ENCODE data around the gene BHLHE23. TPM values are rescaled to one million over a fixed set of nuclear protein-coding genes. Genes with fewer than 3 reads are reported as not detected.

BHLHE23 gene
- total RNA-seq, 1 donor from 2014 or later: not detected

DNA sequence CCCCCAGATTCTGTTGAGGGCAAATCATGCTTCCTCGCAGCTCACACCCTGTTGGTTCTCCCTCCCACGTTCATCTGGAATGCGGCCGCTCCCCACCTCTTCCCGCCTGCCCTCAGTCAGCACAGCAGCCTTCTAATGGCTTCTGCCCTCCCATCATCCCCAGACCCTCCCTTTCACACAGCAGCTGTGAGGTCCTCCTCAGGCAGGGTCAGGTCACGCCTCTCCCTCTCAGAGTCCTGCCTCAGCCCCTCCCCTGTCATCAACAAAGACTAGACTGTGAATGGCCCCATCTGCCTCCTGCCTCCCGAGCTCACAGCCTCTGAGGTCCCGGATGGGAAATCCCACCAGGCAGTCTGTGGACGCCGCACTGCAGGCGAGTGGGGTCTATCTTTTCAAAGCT, 7.9 kb upstream of the BHLHE23 start:
- Histone ChIP-seq H3K4me1 (peaks cover 1% of the 10 kb centered on the region), H3K27me3 (peaks cover under 1% of the 10 kb centered on the region), H3K9me3 (no peaks in the 10 kb centered on the region), H3K27ac (no peak overlapping the region), H3K4me3 (no peak overlapping the region), H3K36me3 (no peaks in the 10 kb centered on the region)
- TF ChIP-seq, protein P1, sequence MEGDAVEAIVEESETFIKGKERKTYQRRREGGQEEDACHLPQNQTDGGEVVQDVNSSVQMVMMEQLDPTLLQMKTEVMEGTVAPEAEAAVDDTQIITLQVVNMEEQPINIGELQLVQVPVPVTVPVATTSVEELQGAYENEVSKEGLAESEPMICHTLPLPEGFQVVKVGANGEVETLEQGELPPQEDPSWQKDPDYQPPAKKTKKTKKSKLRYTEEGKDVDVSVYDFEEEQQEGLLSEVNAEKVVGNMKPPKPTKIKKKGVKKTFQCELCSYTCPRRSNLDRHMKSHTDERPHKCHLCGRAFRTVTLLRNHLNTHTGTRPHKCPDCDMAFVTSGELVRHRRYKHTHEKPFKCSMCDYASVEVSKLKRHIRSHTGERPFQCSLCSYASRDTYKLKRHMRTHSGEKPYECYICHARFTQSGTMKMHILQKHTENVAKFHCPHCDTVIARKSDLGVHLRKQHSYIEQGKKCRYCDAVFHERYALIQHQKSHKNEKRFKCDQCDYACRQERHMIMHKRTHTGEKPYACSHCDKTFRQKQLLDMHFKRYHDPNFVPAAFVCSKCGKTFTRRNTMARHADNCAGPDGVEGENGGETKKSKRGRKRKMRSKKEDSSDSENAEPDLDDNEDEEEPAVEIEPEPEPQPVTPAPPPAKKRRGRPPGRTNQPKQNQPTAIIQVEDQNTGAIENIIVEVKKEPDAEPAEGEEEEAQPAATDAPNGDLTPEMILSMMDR (IDR thresholded peaks at IDR 0.05): no peak
- TF ChIP-seq POLR2A (IDR thresholded peaks at IDR 0.05) (no peak), POLR2AphosphoS5 (IDR thresholded peaks at IDR 0.05; ENCODE audit: insufficient read depth in 1 of 2, low read depth in 1 of 2) (no peak)
- intact Hi-C loops (cut with DNase I): no loop called here
- DNase-seq (ENCODE audit: extremely low spot score in 2 of 2): no peak

DNA sequence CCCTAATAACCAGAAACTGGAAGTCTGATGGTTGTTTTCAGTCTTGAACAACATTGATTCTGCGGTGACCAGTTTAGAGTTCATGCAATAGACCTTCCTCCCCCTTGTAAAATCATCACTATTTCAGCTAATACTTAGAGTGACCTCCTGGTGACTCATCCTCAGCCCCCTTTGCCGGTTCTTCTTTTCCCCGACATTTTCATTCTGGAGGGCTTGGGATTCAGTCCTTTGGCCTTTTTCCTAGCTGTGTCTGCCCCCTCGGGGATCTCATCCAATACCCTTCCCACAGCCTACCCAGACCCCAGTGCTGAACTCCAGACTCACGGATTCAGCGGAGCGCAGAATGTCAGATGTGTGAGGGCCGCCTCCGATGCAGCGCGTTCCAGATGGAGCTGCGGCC, 7.5 kb upstream of the BHLHE23 start:
- Histone ChIP-seq H3K4me3 (no peak overlapping the region), H3K4me1 (peaks cover 6% of the 10 kb centered on the region), H3K27me3 (peaks cover 4% of the 10 kb centered on the region), H3K27ac (no peak overlapping the region), H3K36me3 (no peaks in the 10 kb centered on the region), H3K9me3 (no peaks in the 10 kb centered on the region)
- no peak for DNase-seq (ENCODE audit: extremely low spot score in 2 of 2)
- intact Hi-C loops (cut with DNase I): no loop called here
- TF ChIP-seq POLR2A (IDR thresholded peaks at IDR 0.05) (no peak), POLR2AphosphoS5 (IDR thresholded peaks at IDR 0.05; ENCODE audit: insufficient read depth in 1 of 2, low read depth in 1 of 2) (no peak)
- TF ChIP-seq, protein P1 (IDR thresholded peaks at IDR 0.05): no peak

DNA sequence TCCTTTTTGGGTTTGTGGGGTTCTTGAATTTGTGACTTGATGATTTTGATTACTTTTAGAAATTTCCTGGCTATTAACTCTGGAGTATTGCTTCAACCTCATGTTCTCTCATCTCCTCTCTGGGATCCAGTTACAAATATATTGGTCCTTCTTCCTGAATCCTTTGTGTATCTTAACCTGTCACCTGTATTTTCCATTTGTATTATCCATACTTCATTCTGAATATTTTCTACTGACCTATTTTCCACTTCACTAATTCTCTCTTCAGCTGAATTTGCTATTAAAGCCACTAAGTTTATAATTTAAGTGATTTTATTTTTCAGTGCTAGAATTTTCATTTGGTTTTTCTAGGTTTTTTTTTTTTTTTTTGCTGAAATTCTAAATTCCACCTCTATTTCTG, 6.4 kb upstream of the BHLHE23 start:
- intact Hi-C loops (cut with DNase I): no loop called here
- H3K36me3 ChIP-seq: no peaks in the 10 kb centered on the region
- TF ChIP-seq, protein P1 (IDR thresholded peaks at IDR 0.05): no peak
- no peak for TF ChIP-seq POLR2AphosphoS5 (IDR thresholded peaks at IDR 0.05; ENCODE audit: insufficient read depth in 1 of 2, low read depth in 1 of 2)
- TF ChIP-seq POLR2A (IDR thresholded peaks at IDR 0.05): no peak
- H3K4me1 ChIP-seq: peaks cover 16% of the 10 kb centered on the region
- no peak overlapping the region for H3K27ac ChIP-seq
- no peaks in the 10 kb centered on the region for H3K9me3 ChIP-seq
- H3K27me3 ChIP-seq: peaks cover 14% of the 10 kb centered on the region
- H3K4me3 ChIP-seq: no peak overlapping the region
- no peak for DNase-seq (ENCODE audit: extremely low spot score in 2 of 2)

DNA sequence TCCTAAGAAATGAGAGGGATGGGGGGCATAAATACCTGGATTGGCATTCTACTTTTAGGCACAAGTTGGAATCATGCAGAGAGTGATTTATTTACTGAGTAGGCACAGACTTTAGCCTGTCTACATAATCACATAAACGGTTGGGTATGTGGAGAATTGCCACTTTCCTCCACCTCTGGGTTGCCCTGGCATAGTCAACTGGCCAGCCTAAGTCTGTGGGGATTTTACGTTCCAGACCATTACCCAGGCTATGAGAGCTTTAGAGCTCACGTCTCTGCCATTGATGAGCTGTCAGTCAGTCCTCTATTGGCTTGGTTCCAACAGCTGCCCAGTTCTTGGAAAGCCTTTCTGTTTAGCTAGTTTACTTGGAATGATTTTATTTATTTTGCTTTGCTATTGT, 5.0 kb upstream of the BHLHE23 start:
- Histone ChIP-seq H3K4me1 (peaks cover 27% of the 10 kb centered on the region), H3K4me3 (no peak overlapping the region), H3K27ac (no peak overlapping the region), H3K27me3 (peaks cover 19% of the 10 kb centered on the region), H3K36me3 (no peaks in the 10 kb centered on the region), H3K9me3 (no peaks in the 10 kb centered on the region)
- intact Hi-C loops (cut with DNase I): no loop called here
- TF ChIP-seq POLR2AphosphoS5 (IDR thresholded peaks at IDR 0.05; ENCODE audit: insufficient read depth in 1 of 2, low read depth in 1 of 2): no peak
- TF ChIP-seq, protein P1 (IDR thresholded peaks at IDR 0.05): no peak
- no peak for TF ChIP-seq POLR2A (IDR thresholded peaks at IDR 0.05)
- DNase-seq (ENCODE audit: extremely low spot score in 2 of 2): no peak

DNA sequence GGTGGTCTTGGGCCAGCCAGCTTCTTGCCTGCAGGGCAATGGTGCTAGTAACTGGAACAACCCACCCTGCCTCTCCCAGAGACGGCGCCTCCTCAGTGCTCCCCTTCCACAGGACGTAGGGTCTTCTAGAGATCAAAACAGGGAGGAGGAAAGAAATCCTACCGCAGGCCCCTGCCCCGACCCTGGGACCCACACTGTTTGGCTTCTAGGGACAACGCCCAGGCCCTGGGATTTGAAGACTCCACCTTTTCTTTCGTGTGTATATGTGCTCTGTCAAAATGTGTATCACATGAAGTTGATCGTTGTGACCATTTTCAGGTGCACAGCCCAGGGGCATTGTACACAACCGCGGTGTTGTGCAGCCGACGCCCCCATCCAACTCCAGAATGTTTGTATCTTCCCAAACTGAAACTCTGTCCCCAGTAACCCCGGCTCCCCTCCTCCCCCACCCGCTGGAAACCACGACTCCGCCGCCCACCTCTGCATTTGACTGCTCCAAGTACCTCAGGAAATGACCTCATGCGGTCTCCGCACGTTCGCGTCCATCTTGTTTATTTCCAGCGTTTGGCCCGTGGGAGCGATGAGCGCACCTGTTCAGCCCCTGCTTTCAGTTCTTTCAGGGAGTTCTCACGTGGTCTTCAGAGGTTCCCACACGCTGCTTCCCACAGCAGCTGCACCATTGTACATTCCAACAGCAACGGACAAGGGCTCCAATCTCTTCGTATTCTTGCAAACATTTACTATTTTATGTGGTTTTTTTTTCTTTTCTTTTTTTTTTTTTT, 3.4 kb upstream of the BHLHE23 start:
- no peak overlapping the region for H3K4me3 ChIP-seq
- H3K36me3 ChIP-seq: no peaks in the 10 kb centered on the region
- peaks cover 31% of the 10 kb centered on the region for H3K4me1 ChIP-seq
- DNase-seq (ENCODE audit: extremely low spot score in 2 of 2): no peak
- peaks cover 21% of the 10 kb centered on the region for H3K27me3 ChIP-seq
- H3K9me3 ChIP-seq: no peaks in the 10 kb centered on the region
- H3K27ac ChIP-seq: no peak overlapping the region
- intact Hi-C loops (cut with DNase I): loop anchor here (5.0 kb wide), 1 partner anchor 108 kb away; no protein-coding TSS in a partner anchor
- TF ChIP-seq, protein P1 (IDR thresholded peaks at IDR 0.05): no peak
- TF ChIP-seq POLR2AphosphoS5 (IDR thresholded peaks at IDR 0.05; ENCODE audit: insufficient read depth in 1 of 2, low read depth in 1 of 2) (no peak), POLR2A (IDR thresholded peaks at IDR 0.05) (no peak)

Data from vagina (tissue), 2 donors.